ENCODE data around the gene MGAT4B. TPM values are rescaled to one million over a fixed set of nuclear protein-coding genes. Genes with fewer than 3 reads are reported as not detected.

Gene MGAT4B
- total RNA-seq, 2 donors from 2014 or later, result 66.5 to 87.7 TPM

GRCh38 chr5:179804555-179804947 is 2.1 kb downstream of the MGAT4B start:
- no peaks in the 10 kb centered on the region for H3K9me3 ChIP-seq
- H3K27me3 ChIP-seq (replicated peaks; ENCODE audit: insufficient read depth), result no peaks in the 10 kb centered on the region
- TF ChIP-seq CTCF (IDR thresholded peaks at IDR 0.05), result no peak
- no peak for ATAC-seq (ENCODE audit: insufficient number of reproducible peaks, low FRiP score, low read depth)
- H3K36me3 ChIP-seq, result peaks cover 12% of the 10 kb centered on the region
- no peak overlapping the region for H3K27ac ChIP-seq
- H3K4me1 ChIP-seq (ENCODE audit: control insufficient read depth in 1 of 2, low read depth in 2 of 2), result peaks cover 15 to 29% of the 10 kb centered on the region in 2 donors
- no peak for DNase-seq (ENCODE audit: low spot score)
- peak overlapping the region; percentile 95 for H3K4me3 ChIP-seq

GRCh38 chr5:179803651-179804554 is 2.8 kb downstream of the MGAT4B start:
- no peak overlapping the region for H3K4me3 ChIP-seq
- peaks cover 15 to 29% of the 10 kb centered on the region in 2 donors for H3K4me1 ChIP-seq (ENCODE audit: control insufficient read depth in 1 of 2, low read depth in 2 of 2)
- no peak for TF ChIP-seq CTCF (IDR thresholded peaks at IDR 0.05)
- ATAC-seq (ENCODE audit: insufficient number of reproducible peaks, low FRiP score, low read depth) (no peak), DNase-seq (ENCODE audit: low spot score) (no peak)
- no peaks in the 10 kb centered on the region for H3K9me3 ChIP-seq
- H3K27ac ChIP-seq, result no peak overlapping the region
- H3K27me3 ChIP-seq (replicated peaks; ENCODE audit: insufficient read depth), result no peaks in the 10 kb centered on the region
- H3K36me3 ChIP-seq, result peaks cover 18% of the 10 kb centered on the region

GRCh38 chr5:179802950-179803562 is 3.6 kb downstream of the MGAT4B start:
- ATAC-seq (ENCODE audit: insufficient number of reproducible peaks, low FRiP score, low read depth), result no peak
- DNase-seq (ENCODE audit: low spot score), result no peak
- no peak overlapping the region for H3K4me3 ChIP-seq
- peaks cover 15 to 29% of the 10 kb centered on the region in 2 donors for H3K4me1 ChIP-seq (ENCODE audit: control insufficient read depth in 1 of 2, low read depth in 2 of 2)
- H3K9me3 ChIP-seq, result no peaks in the 10 kb centered on the region
- H3K27ac ChIP-seq, result no peak overlapping the region
- TF ChIP-seq CTCF (IDR thresholded peaks at IDR 0.05), result no peak
- no peaks in the 10 kb centered on the region for H3K27me3 ChIP-seq (replicated peaks; ENCODE audit: insufficient read depth)
- H3K36me3 ChIP-seq, result peaks cover 27% of the 10 kb centered on the region

GRCh38 chr5:179802207-179802883 is 4.3 kb downstream of the MGAT4B start:
- no peak for TF ChIP-seq CTCF (IDR thresholded peaks at IDR 0.05)
- Histone ChIP-seq H3K27me3 (replicated peaks; ENCODE audit: insufficient read depth) (no peaks in the 10 kb centered on the region), H3K36me3 (peaks cover 32% of the 10 kb centered on the region), H3K4me1 (ENCODE audit: control insufficient read depth in 1 of 2, low read depth in 2 of 2) (peaks cover 15 to 29% of the 10 kb centered on the region in 2 donors), H3K9me3 (no peaks in the 10 kb centered on the region), H3K4me3 (no peak overlapping the region), H3K27ac (no peak overlapping the region)
- no peak for DNase-seq (ENCODE audit: low spot score)
- no peak for ATAC-seq (ENCODE audit: insufficient number of reproducible peaks, low FRiP score, low read depth)
